IMR-90 (cell line): Measurements from ENCODE around the gene MOB3B. TPM values are rescaled to one million over a fixed set of nuclear protein-coding genes. Genes with fewer than 3 reads are reported as not detected.

Experiments
- ATAC-seq: fragments of 200-7000 bp; cut with Tn5 transposase; 2 replicates; pipeline ENCODE4 v1.9.1; 2020; ENCODE audit warnings: low read depth, mild to moderate bottlenecking, moderate library complexity
- BruUV-seq: library from RNA; stranded (reverse); fragments of 400-500 nt; replicated peaks from 2 replicates; lab custom pipeline; 2021; lab: Mats Ljungman, UMichigan
- CTCF ChIA-PET: fragments of 300-600 bp; formaldehyde crosslinking; extraction: SDS; loops from one replicate; lab custom pipeline; 2021; ENCODE audit warnings: antibody characterized with exemption; lab: Yijun Ruan, JAX
- POLR2A ChIA-PET: fragments of 300-600 bp; sonication (Branson Sonifier 250); formaldehyde crosslinking; loops from one replicate; lab custom pipeline; 2022; ENCODE audit warnings: antibody characterized with exemption; ENCODE audit not compliant: unreplicated experiment; lab: Charles Lee
- DNase-seq: peaks from one replicate; pipeline ENCODE4 v3.0.0; 2013
- H2AFZ ChIP-seq: replicated peaks from 2 replicates; pipeline ENCODE3; 2013; ENCODE audit warnings: low read length, mild to moderate bottlenecking; ENCODE audit not compliant: poor library complexity
- H2AK5ac ChIP-seq: 2 replicates; pipeline ENCODE4 v1.6.1; 2013; ENCODE audit warnings: low read depth, low read length, inconsistent platforms
- H2AK9ac ChIP-seq: replicated peaks from 2 replicates; pipeline ENCODE3; 2013; ENCODE audit warnings: mild to moderate bottlenecking, low read depth, low read length, moderate library complexity; ENCODE audit not compliant: poor library complexity
- H2BK120ac ChIP-seq: 2 replicates; pipeline ENCODE4 v1.6.1; 2013; ENCODE audit warnings: low read depth, low read length, inconsistent platforms
- H2BK15ac ChIP-seq: 3 replicates; pipeline ENCODE4 v1.6.1; 2013; ENCODE audit warnings: low read depth, low read length, inconsistent platforms
- H2BK20ac ChIP-seq: 2 replicates; pipeline ENCODE4 v1.6.1; 2013; ENCODE audit warnings: low read depth, mild to moderate bottlenecking, inconsistent platforms, low read length, moderate library complexity
- H2BK5ac ChIP-seq: 2 replicates; pipeline ENCODE4 v1.6.1; 2013; ENCODE audit warnings: mild to moderate bottlenecking, low read depth, low read length, inconsistent platforms; ENCODE audit not compliant: poor library complexity, severe bottlenecking
- H3K14ac ChIP-seq: replicated peaks from 2 replicates; pipeline ENCODE4 v1.6.1; 2013; ENCODE audit warnings: low read depth, low read length, inconsistent platforms
- H3K18ac ChIP-seq: 2 replicates; pipeline ENCODE4 v1.6.1; 2013; ENCODE audit warnings: low read depth, low read length, control low read depth
- H3K23ac ChIP-seq: 2 replicates; pipeline ENCODE4 v1.6.1; 2013; ENCODE audit warnings: low read depth, low read length, inconsistent platforms
- H3K27ac ChIP-seq: 2 replicates; pipeline ENCODE4 v1.5.1; 2013; ENCODE audit warnings: mild to moderate bottlenecking, control low read depth, low read length; ENCODE audit not compliant: insufficient read depth
- H3K27me3 ChIP-seq: 2 replicates; pipeline ENCODE4 v1.6.1; 2013; ENCODE audit warnings: low read length; ENCODE audit not compliant: control insufficient read depth, insufficient read depth
- H3K36me3 ChIP-seq: 2 replicates; pipeline ENCODE4 v1.6.1; 2013; ENCODE audit warnings: low read length, mixed read lengths; ENCODE audit not compliant: control insufficient read depth, insufficient read depth
- H3K4ac ChIP-seq: 2 replicates; pipeline ENCODE4 v1.6.1; 2013; ENCODE audit warnings: low read depth, low read length, inconsistent platforms
- H3K4me1 ChIP-seq: 2 replicates; pipeline ENCODE4 v1.6.1; 2013; ENCODE audit warnings: low read length, mixed read lengths; ENCODE audit not compliant: control insufficient read depth, insufficient read depth
- H3K4me2 ChIP-seq: 2 replicates; pipeline ENCODE4 v1.6.1; 2013; ENCODE audit warnings: low read depth, mild to moderate bottlenecking, control low read depth, low read length, moderate library complexity
- H3K4me3 ChIP-seq: 2 replicates; pipeline ENCODE4 v1.5.1; 2013; ENCODE audit warnings: low read depth, mild to moderate bottlenecking, control low read depth, low read length, moderate library complexity; ENCODE audit not compliant: insufficient read depth
- H3K56ac ChIP-seq: 2 replicates; pipeline ENCODE4 v1.6.1; 2013; ENCODE audit warnings: low read length, inconsistent platforms; ENCODE audit not compliant: insufficient read depth; ENCODE audit errors: extremely low read depth
- H3K79me1 ChIP-seq, 2 experiments: 2 replicates each; pipeline ENCODE4 v1.6.1; 2013; ENCODE audit warnings: low read length in 2 of 2, inconsistent platforms in 1 of 2, low read depth in 1 of 2
- H3K9ac ChIP-seq: 2 replicates; pipeline ENCODE4 v1.6.1; 2013; ENCODE audit warnings: low read depth, low read length, control low read depth
- H3K9me1 ChIP-seq: 2 replicates; pipeline ENCODE4 v1.6.1; 2013; ENCODE audit warnings: low read length, inconsistent platforms; ENCODE audit not compliant: insufficient read depth
- H3K9me3 ChIP-seq: 2 replicates; pipeline ENCODE4 v1.6.1; 2013; ENCODE audit warnings: low read length; ENCODE audit not compliant: control insufficient read depth, insufficient read depth
- H4K20me1 ChIP-seq: 2 replicates; pipeline ENCODE4 v1.6.1; 2013; ENCODE audit warnings: low read length, inconsistent platforms; ENCODE audit not compliant: insufficient read depth
- H4K5ac ChIP-seq: 2 replicates; pipeline ENCODE4 v1.6.1; 2013; ENCODE audit warnings: mild to moderate bottlenecking, low read depth, low read length, control low read depth
- H4K8ac ChIP-seq, 2 experiments: 2 replicates each; pipeline ENCODE4 v1.6.1; 2013; ENCODE audit warnings: low read depth in 2 of 2, low read length in 2 of 2, control low read depth in 1 of 2, inconsistent platforms in 1 of 2
- H4K91ac ChIP-seq: 2 replicates; pipeline ENCODE4 v1.6.1; 2013; ENCODE audit warnings: low read depth, low read length, inconsistent platforms; ENCODE audit not compliant: insufficient read depth
- MXI1 ChIP-seq: IDR thresholded peaks from 2 replicates; pipeline ENCODE4 v1.6.1; 2012; ENCODE audit warnings: low read depth, mild to moderate bottlenecking, low read length, moderate library complexity, borderline replicate concordance
- NFE2L2 ChIP-seq: fragments of 150-350 bp; IDR thresholded peaks from 2 replicates; pipeline ENCODE4 v1.6.1; 2016; ENCODE audit warnings: low read depth, mild to moderate bottlenecking, low read length
- USF2 ChIP-seq: fragments of 150-350 bp; IDR thresholded peaks from 2 replicates; pipeline ENCODE4 v1.6.1; 2017; ENCODE audit warnings: mild to moderate bottlenecking, antibody characterized with exemption, low read length, low read depth
- WGBS, 2 experiments: methylation state at CpG; one replicate each; pipeline versions ENCODE4 v1.1.5 to v1.1.7; 2013; ENCODE audit warnings: missing lambda C conversion rate in 2 of 2; ENCODE audit not compliant: insufficient read length in 1 of 2; ENCODE audit errors: extremely low coverage in 2 of 2; 5-methylcytosine and 5-hydroxymethylcytosine counted together
- dilution Hi-C: fragments of 300-500 bp; cut with HindIII; formaldehyde crosslinking; loops from one replicate; pipeline ENCODE4 v1.14.3; 2018; ENCODE audit warnings: low sequenced_read_pairs; ENCODE audit not compliant: unreplicated experiment
- in situ Hi-C: fragments of 300-500 bp; cut with MboI; formaldehyde crosslinking; loops from 3 replicates; pipeline ENCODE4 v1.14.3; 2019; ENCODE audit warnings: low sequenced_read_pairs, inconsistent platforms, mixed read lengths
- intact Hi-C: fragments of 100-400 bp; cut with micrococcal nuclease; formaldehyde crosslinking; loops from 2 replicates; pipeline ENCODE4 v1.10.0; 2022
- polyA plus RNA-seq, 3 experiments: library from polyadenylated mRNA; depleted of rRNA; stranded (reverse); fragments of >200 nt; gene quantifications; 2 replicates each; pipeline ENCODE4 v1.2.3, GENCODE V29; 2012; ENCODE audit warnings: low replicate concordance in 1 of 3
- total RNA-seq: library from RNA; depleted of rRNA; stranded (reverse); fragments of >200 nt; gene quantifications from 2 replicates; pipeline ENCODE4 v1.2.3, GENCODE V29; 2012

The MOB3B gene
- total and polyA plus RNA-seq, 2 of the 4 experiments (the other 2 are of a cell fraction): under 0.01 to 0.02 TPM

GRCh38 chr9:27333241-27334052 is 196.2 kb downstream of the MOB3B start (continued):
- no peak for TF ChIP-seq USF2
- TF ChIP-seq MXI1: no peak

- Histone ChIP-seq H4K8ac (no peak overlapping the region), H3K56ac (no peak overlapping the region), H3K4me1 (no peaks in the 10 kb centered on the region), H2AK9ac (no peak overlapping the region), H3K23ac (no peak overlapping the region), H3K9ac (no peak overlapping the region), H3K4me2 (no peak overlapping the region), H3K36me3 (no peaks in the 10 kb centered on the region), H2AK5ac (no peak overlapping the region), H3K18ac (no peak overlapping the region), H2AFZ (no peak overlapping the region), H4K5ac (no peak overlapping the region), H2BK15ac (no peak overlapping the region), H2BK20ac (no peak overlapping the region), H3K27ac (no peak overlapping the region), H4K20me1 (no peaks in the 10 kb centered on the region), H3K79me1 (no peaks in the 10 kb centered on the region), H2BK5ac (no peak overlapping the region), H3K9me1 (no peaks in the 10 kb centered on the region), H3K4me3 (no peak overlapping the region), H3K9me3 (no peaks in the 10 kb centered on the region), H3K4ac (no peak overlapping the region), H2BK120ac (no peak overlapping the region), H4K91ac (no peak overlapping the region), H3K27me3 (peaks cover 15% of the 10 kb centered on the region), H3K14ac (no peak overlapping the region)
- BruUV-seq: no TSS peak
- POLR2A ChIA-PET: no interaction called here
- TF ChIP-seq NFE2L2: no peak
- CTCF ChIA-PET: no interaction called here
- no peak for DNase-seq
- dilution Hi-C loops (no loop called here), intact Hi-C loops (no loop called here), in situ Hi-C loops (loop anchor here (5.0 kb wide), 1 partner anchor 196 kb away; the partner anchor contains the start of gene MOB3B)
- no peak for ATAC-seq
- 27% methylated on average over 2 of the region's 4 CpGs; no CpG with 5 or more reads in 1 of the 2 experiments for WGBS, 2 experiments
These were observed 198.2 kb downstream of the MOB3B start for GRCh38 chr9:27331393-27331792.
